ENCODE data around the gene SUMO3. TPM values are rescaled to one million over a fixed set of nuclear protein-coding genes. Genes with fewer than 3 reads are reported as not detected.

SUMO3 gene
- total and polyA plus RNA-seq, 12 donors: 21.1 to 92.3 (median 72.1) TPM

DNA sequence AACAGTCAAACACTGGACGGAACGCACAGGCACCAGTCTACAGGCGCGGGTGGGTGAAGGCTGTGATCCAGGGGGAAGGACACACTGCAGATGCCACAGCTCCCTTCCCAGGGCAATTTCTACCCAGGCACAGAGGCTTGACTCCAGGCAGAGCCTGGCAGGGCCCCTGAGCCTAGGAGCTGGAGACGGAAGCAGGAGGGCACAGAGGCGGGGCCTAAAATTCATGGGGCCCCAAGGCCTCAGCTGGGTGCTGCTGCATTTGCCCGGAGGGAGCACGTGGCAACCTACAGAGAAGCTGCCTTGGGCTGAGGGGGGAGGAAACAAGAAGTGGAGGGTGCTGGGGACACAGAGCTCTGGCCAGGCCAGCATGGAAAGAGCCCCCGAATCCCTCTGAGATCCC is 57.5 kb downstream of the SUMO3 start:
- Histone ChIP-seq H3K4me3 (no peak overlapping the region), H3K36me3 (replicated peaks in 1 of 2) (no peaks in the 10 kb centered on the region), H3K9me3 (replicated peaks in 1 of 3) (no peaks in the 10 kb centered on the region), H3K27ac (no peak overlapping the region), H3K4me1 (replicated peaks in 1 of 2) (no peaks in the 10 kb centered on the region), H3K27me3 (no peaks in the 10 kb centered on the region)
- no peak for TF ChIP-seq POLR2A (IDR thresholded peaks at IDR 0.05)
- TF ChIP-seq, protein P1, sequence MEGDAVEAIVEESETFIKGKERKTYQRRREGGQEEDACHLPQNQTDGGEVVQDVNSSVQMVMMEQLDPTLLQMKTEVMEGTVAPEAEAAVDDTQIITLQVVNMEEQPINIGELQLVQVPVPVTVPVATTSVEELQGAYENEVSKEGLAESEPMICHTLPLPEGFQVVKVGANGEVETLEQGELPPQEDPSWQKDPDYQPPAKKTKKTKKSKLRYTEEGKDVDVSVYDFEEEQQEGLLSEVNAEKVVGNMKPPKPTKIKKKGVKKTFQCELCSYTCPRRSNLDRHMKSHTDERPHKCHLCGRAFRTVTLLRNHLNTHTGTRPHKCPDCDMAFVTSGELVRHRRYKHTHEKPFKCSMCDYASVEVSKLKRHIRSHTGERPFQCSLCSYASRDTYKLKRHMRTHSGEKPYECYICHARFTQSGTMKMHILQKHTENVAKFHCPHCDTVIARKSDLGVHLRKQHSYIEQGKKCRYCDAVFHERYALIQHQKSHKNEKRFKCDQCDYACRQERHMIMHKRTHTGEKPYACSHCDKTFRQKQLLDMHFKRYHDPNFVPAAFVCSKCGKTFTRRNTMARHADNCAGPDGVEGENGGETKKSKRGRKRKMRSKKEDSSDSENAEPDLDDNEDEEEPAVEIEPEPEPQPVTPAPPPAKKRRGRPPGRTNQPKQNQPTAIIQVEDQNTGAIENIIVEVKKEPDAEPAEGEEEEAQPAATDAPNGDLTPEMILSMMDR (IDR thresholded peaks at IDR 0.05): no peak
- 75 to 89% (median 82%) methylated on average over 8 to 9 of the region's 9 CpGs for WGBS, 4 donors
- DNase-seq: no peak
- intact Hi-C loops (cut with DNase I): no loop called here

DNA sequence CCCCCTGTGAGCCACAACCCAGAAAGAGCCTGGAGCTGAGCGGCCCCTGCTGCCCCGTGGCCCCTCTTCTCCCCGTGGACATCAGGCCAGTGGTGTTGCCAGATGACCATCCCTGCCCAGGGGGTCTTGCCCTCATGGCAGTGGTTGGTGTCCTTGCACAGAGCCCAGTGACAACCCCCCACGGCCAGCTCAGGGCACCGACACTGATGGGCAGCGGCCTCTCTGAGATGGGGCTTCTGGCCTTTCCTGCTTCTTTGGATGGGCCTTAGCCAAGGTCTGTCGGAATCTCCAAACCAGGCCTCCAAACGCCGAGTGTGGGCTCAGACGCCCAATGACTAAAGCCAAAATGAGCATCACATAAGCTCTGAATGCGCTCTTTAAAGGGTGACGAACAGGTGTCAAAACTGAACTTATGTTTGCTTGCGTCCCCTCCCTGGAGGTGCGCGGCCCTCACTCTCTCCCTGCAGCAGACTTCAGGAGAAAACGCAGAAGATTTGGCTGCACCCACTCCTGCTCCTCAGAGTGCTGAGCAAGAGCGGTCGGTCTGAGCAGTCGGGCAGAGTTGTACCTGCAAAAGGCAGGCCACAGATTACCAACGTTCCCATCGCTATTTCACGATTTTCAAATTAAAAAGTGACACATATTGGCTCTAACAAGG is 58.1 kb downstream of the SUMO3 start:
- no peaks in the 10 kb centered on the region for H3K4me1 ChIP-seq (replicated peaks in 1 of 2)
- no peak overlapping the region for H3K27ac ChIP-seq
- DNase-seq: no peak
- H3K36me3 ChIP-seq (replicated peaks in 1 of 2): no peaks in the 10 kb centered on the region
- H3K4me3 ChIP-seq: no peak overlapping the region
- WGBS, 4 donors: 86 to 94% (median 89%) methylated on average over 17 to 22 of the region's 22 CpGs
- H3K9me3 ChIP-seq (replicated peaks in 1 of 3): no peaks in the 10 kb centered on the region
- intact Hi-C loops (cut with DNase I): loop anchor here in 1 of 2 donors (10.0 kb wide), 1 partner anchor 205 kb away; the partner anchor contains the start of genes KRTAP10-2 and KRTAP10-3
- TF ChIP-seq POLR2A (IDR thresholded peaks at IDR 0.05): no peak
- TF ChIP-seq, protein P1 (IDR thresholded peaks at IDR 0.05): no peak
- no peaks in the 10 kb centered on the region for H3K27me3 ChIP-seq

DNA sequence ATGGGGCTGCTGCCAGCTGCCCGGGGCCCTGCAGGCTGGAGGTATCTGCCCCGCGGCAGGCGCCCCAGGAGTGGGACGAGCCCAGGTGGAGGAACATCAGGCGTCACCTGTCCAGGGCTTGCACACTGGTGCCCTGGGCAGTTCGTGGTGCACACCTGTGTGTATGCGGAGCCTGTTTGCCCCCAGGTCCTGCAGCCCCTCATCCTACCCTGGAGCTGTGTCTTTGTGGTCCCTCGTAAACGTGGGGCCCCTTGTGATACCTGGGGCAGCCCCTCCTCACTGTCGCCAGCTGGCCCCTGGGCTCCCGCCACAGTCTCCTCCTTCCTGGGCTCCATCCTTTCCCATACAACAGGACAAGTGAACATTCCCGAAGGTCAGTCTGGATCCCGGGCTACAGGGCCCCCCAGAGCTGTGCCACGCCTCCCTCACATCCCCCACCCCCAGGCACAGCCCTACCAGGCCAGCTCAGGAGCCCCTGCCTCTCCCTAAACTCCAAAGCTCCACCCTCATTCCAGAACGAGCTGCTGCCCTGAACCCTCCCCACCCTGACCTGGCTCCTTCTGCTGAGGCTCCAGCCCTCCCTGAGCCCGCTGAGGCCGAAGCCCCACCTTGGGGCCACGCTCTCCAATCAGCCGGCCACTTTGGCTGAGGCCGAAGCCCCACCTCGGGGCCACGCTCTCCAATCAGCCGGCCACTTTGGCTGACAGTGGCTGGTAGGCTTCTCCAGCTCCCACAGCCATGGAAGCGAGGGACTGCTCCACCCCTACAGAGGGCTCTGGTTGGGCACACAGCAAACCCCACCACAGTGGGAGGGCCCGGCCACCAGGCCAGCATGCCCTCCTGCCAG is 58.9 kb downstream of the SUMO3 start:
- Histone ChIP-seq H3K4me1 (replicated peaks in 1 of 2) (no peaks in the 10 kb centered on the region), H3K27me3 (no peaks in the 10 kb centered on the region), H3K27ac (no peak overlapping the region), H3K9me3 (replicated peaks in 1 of 3) (no peaks in the 10 kb centered on the region), H3K36me3 (replicated peaks in 1 of 2) (no peaks in the 10 kb centered on the region), H3K4me3 (no peak overlapping the region)
- TF ChIP-seq POLR2A (IDR thresholded peaks at IDR 0.05): no peak
- TF ChIP-seq, protein P1 (IDR thresholded peaks at IDR 0.05): no peak
- WGBS, 4 donors: 64 to 77% (median 72%) methylated on average over 16 to 26 of the region's 26 CpGs
- intact Hi-C loops (cut with DNase I): loop anchor here in 1 of 2 donors (10.0 kb wide), 1 partner anchor 204 kb away; the partner anchor contains the start of genes KRTAP10-2 and KRTAP10-3
- no peak for DNase-seq

DNA sequence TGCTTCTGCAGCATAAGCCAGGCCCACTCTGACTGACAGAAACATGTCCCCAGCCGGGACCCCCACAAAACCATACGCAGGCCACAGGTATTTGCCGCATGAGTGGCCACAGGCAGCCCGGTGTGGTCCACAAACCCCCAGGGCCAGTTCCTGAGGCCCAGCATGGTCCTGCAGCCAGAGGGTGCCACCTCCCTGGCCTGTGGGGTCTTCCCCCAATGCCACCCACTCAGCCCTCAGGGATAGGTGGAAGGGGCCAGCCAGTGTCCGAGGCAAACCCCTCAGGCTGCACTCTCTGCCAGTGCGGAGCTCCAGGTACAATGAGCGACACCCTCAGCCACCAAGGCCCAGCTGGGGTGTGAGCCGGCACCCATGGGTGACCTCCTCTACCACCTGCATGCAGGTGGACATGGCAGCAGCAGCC is 59.7 kb downstream of the SUMO3 start:
- Histone ChIP-seq H3K27me3 (no peaks in the 10 kb centered on the region), H3K27ac (no peak overlapping the region), H3K4me3 (no peak overlapping the region), H3K4me1 (replicated peaks in 1 of 2) (no peaks in the 10 kb centered on the region), H3K9me3 (replicated peaks in 1 of 3) (no peaks in the 10 kb centered on the region), H3K36me3 (replicated peaks in 1 of 2) (no peaks in the 10 kb centered on the region)
- DNase-seq: no peak
- intact Hi-C loops (cut with DNase I): loop anchor here in 1 of 2 donors (10.0 kb wide), 1 partner anchor 203 kb away; the partner anchor contains the start of genes KRTAP10-2 and KRTAP10-3
- TF ChIP-seq, protein P1 (IDR thresholded peaks at IDR 0.05): no peak
- no peak for TF ChIP-seq POLR2A (IDR thresholded peaks at IDR 0.05)
- WGBS, 4 donors: 92 to 97% (median 95%) methylated on average over 4 to 8 of the region's 8 CpGs; no CpG with 5 or more reads in 1 of the 4 donors
